Peyer's patch (tissue), 4 donors: ENCODE data around the gene ABCB9. TPM values are rescaled to one million over a fixed set of nuclear protein-coding genes. Genes with fewer than 3 reads are reported as not detected.

Source experiments
- DNase-seq, 3 donors: peaks; one replicate each; pipeline ENCODE4 v3.0.0-alpha.2; 2017 to 2019
- H3K27ac ChIP-seq, 4 donors: fragments of 200-600 bp; sonication (generic); one replicate each; pipeline ENCODE4 v1.5.1; 2016 to 2019
- H3K27me3 ChIP-seq, 2 donors: fragments of 200-600 bp; sonication (generic); one replicate each; pipeline ENCODE4 v1.5.1; 2019
- H3K36me3 ChIP-seq, 3 donors: fragments of 200-600 bp; sonication (generic); one replicate each; pipeline ENCODE4 v1.5.1; 2016 to 2019
- H3K4me1 ChIP-seq, 4 donors: fragments of 200-600 bp; sonication (generic); one replicate each; pipeline ENCODE4 v1.5.1; 2016 to 2019
- H3K4me3 ChIP-seq, 4 donors: fragments of 200-600 bp; sonication (generic); 1 replicate in 3 of 4; 2 replicates in 1 of 4; pipeline ENCODE4 v1.5.1; 2016 to 2019; ENCODE audit warnings: mild to moderate bottlenecking in 1 of 4
- H3K9me3 ChIP-seq, 4 donors: fragments of 200-600 bp; sonication (generic); one replicate each; pipeline ENCODE4 v1.5.1; 2016 to 2019; ENCODE audit warnings: mild to moderate bottlenecking in 1 of 4
- POLR2A ChIP-seq, 2 donors: fragments of 450-650 bp; IDR thresholded peaks; one replicate each; pipeline ENCODE4 v1.5.1; 2017; ENCODE audit warnings: antibody characterized with exemption in 2 of 2, mild to moderate bottlenecking in 2 of 2, moderate library complexity in 2 of 2
- total RNA-seq, 4 donors: library from RNA; depleted of rRNA; stranded (reverse); fragments of >200 nt; gene quantifications; one replicate each; pipeline ENCODE4 v1.1.0, GENCODE V29; 2016
- TF ChIP-seq, protein P1 (sequence below), 6 experiments: fragments of 450-650 bp in 4 of 6; fragments of 200-600 bp in 2 of 6; sonication (generic) in 1 of 6; IDR thresholded peaks; one replicate each; pipeline ENCODE4 v1.5.1; 2017 to 2019; ENCODE audit warnings: antibody characterized with exemption in 6 of 6, mild to moderate bottlenecking in 3 of 6, moderate library complexity in 1 of 6

The ABCB9 gene
- total RNA-seq, 4 donors from 2014 or later, result 8.8 to 29.7 (median 17.4) TPM

DNA sequence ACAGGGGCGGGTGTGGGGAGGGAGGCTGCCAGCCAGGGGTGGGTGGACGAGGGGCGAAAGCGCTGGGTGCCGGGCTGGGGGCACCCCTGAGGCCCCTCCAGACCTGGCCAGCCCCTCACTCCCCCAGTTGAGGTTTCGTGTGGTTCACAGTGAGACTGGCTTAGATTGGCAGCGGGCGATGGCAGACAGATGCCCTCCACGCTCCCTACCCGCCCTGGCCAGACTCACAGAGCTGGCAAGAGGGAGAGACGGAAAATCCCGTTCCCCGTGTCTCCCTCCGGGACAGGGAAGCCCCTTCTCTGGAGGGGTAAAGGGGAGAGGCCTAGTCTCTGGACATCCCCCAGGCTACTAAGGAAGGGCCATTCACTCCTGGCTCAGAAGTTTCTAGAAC, 37.1 kb downstream of the ABCB9 start:
- Histone ChIP-seq H3K36me3 (no peaks in the 10 kb centered on the region), H3K4me1 (no peaks in the 10 kb centered on the region), H3K4me3 (no peak overlapping the region), H3K27ac (no peak overlapping the region), H3K9me3 (no peaks in the 10 kb centered on the region), H3K27me3 (no peaks in the 10 kb centered on the region)
- DNase-seq, result no peak
- TF ChIP-seq, protein P1, sequence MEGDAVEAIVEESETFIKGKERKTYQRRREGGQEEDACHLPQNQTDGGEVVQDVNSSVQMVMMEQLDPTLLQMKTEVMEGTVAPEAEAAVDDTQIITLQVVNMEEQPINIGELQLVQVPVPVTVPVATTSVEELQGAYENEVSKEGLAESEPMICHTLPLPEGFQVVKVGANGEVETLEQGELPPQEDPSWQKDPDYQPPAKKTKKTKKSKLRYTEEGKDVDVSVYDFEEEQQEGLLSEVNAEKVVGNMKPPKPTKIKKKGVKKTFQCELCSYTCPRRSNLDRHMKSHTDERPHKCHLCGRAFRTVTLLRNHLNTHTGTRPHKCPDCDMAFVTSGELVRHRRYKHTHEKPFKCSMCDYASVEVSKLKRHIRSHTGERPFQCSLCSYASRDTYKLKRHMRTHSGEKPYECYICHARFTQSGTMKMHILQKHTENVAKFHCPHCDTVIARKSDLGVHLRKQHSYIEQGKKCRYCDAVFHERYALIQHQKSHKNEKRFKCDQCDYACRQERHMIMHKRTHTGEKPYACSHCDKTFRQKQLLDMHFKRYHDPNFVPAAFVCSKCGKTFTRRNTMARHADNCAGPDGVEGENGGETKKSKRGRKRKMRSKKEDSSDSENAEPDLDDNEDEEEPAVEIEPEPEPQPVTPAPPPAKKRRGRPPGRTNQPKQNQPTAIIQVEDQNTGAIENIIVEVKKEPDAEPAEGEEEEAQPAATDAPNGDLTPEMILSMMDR (IDR thresholded peaks at IDR 0.05), result no peak
- TF ChIP-seq POLR2A (IDR thresholded peaks at IDR 0.05), result no peak

DNA sequence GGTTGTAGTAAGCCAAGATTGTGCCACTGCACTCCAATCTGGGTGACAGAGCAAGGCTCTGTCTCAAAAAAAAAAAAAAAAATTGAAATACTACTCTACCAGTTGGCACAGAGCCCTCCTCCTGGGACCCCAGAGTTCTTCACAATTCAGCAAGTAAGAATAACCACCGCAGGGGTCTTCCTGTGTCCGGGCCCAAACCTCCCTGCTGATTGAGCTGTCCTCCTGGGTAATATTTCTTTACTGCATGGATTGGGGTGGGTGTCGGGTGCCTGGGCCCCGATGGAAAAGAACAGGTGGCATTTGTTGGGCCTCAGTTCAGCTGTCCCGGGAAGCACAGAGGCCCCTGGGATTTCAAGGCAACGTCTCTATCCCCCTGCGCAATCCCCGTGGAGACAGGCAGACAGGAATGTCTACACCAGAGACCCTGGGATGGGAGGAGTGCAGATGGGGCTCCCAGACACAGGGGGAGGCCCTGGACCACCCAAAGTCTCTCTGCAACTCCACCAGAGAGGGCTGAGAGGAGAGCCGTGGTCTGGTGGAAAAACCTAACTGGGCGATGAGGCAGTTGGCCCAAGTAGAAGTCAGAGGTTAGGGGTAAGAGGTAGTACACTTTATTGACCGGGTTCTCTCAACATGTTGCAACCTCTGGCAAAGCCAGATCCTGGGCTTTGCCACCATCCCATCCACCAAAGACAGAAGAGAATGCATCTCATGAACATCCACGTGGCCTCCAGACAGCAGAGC, 37.7 kb downstream of the ABCB9 start:
- H3K27ac ChIP-seq, result no peak overlapping the region
- DNase-seq, result no peak
- no peak overlapping the region for H3K4me3 ChIP-seq
- H3K27me3 ChIP-seq, result no peaks in the 10 kb centered on the region
- TF ChIP-seq, protein P1 (IDR thresholded peaks at IDR 0.05), result no peak
- no peaks in the 10 kb centered on the region for H3K4me1 ChIP-seq
- H3K36me3 ChIP-seq, result no peaks in the 10 kb centered on the region
- H3K9me3 ChIP-seq, result no peaks in the 10 kb centered on the region

DNA sequence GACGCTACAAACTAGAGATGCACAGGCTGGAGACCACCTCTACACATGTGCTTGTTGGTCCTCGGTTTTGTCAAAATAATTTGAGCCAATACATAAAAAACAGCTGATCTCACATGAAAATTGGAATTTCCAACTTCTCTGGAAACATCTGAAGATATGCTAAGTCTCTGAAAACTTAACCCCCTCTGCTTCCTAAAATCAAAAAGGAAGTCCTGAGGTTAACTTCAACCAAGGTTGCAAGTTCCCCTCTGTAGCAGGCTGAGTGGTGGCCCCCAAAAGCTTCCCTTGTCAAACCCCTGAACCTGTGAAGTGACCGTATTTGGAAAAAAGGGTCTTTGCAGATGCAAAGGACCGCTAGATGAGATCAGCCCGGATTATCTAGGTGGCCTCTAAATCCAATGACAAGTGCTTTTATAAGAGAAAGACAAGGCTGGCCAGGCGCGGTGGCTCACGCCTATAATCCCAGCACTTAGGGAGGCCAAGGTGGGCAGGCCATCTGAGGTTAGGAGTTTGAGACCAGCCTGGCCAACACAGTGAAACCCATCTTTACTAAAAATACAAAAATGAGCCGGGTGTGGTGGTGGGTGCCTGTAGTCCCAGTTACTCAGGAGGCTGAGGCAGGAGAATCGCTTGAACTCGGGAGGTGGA, 38.4 kb downstream of the ABCB9 start:
- H3K4me3 ChIP-seq, result no peak overlapping the region
- no peaks in the 10 kb centered on the region for H3K4me1 ChIP-seq
- H3K36me3 ChIP-seq, result no peaks in the 10 kb centered on the region
- TF ChIP-seq, protein P1 (IDR thresholded peaks at IDR 0.05), result no peak
- TF ChIP-seq POLR2A (IDR thresholded peaks at IDR 0.05), result no peak
- DNase-seq, result no peak
- H3K9me3 ChIP-seq, result no peaks in the 10 kb centered on the region
- no peaks in the 10 kb centered on the region for H3K27me3 ChIP-seq
- peak overlapping the region in 1 of 4 donors; percentile 49 for H3K27ac ChIP-seq

DNA sequence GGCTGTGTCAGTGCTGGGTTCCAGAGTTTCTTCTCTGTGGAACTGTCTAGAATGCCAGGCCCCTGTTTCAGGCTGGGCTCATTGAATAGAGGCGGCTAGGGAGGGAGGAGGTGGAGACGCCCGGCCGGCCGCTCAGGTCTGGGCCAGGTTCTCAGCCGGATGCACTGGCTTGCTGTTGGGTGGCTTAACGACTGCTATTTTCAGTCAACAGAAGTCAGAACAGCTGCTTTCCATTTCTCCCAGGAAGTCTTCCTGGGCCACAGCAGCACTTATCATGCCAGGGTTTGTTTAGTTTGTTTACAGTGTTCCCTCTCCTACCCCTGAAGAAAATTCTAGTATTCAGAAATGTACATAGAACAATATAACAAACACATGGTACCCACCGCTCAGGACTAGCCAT, 44.3 kb downstream of the ABCB9 start:
- peaks cover 0 to 25% (median 0%) of the 10 kb centered on the region in 4 donors for H3K4me1 ChIP-seq
- DNase-seq, result no peak
- no peak overlapping the region for H3K27ac ChIP-seq
- H3K36me3 ChIP-seq, result no peaks in the 10 kb centered on the region
- no peak overlapping the region for H3K4me3 ChIP-seq
- H3K27me3 ChIP-seq, result no peaks in the 10 kb centered on the region
- TF ChIP-seq, protein P1 (IDR thresholded peaks at IDR 0.05), result no peak
- TF ChIP-seq POLR2A (IDR thresholded peaks at IDR 0.05), result no peak
- H3K9me3 ChIP-seq, result no peaks in the 10 kb centered on the region

DNA sequence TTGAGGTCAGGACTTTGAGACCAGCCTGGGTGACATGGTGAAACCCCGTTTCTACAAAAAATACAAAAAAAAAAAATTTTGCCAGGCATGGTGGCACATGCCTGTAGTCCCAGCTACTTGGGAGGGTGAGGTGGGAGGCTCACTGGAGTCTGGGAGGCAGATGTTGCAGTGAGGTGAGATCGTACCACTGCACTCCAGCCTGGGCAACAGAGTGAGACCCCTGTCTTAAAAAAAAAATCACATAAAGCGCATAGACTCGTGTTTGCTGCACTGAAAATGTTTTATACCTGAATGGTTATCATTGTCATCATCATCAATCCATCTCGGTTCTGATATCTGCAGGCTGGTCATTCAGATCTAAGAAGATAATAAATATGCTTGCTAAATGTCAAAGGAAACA, 45.6 kb downstream of the ABCB9 start:
- DNase-seq, result no peak
- Histone ChIP-seq H3K4me3 (no peak overlapping the region), H3K27ac (peak overlapping the region in 2 of 4 donors; percentile 86 to 89)

More for the DNA sequence above, 45.6 kb downstream of the ABCB9 start:
- TF ChIP-seq, protein P1 (IDR thresholded peaks at IDR 0.05), result no peak
- TF ChIP-seq POLR2A (IDR thresholded peaks at IDR 0.05), result no peak
- H3K36me3 ChIP-seq, result no peaks in the 10 kb centered on the region
- no peaks in the 10 kb centered on the region for H3K9me3 ChIP-seq
- H3K27me3 ChIP-seq, result no peaks in the 10 kb centered on the region
- H3K4me1 ChIP-seq, result peaks cover 0 to 27% (median 0%) of the 10 kb centered on the region in 4 donors
